ENCODE results near the gene PYHIN1.
A peak's percentile ranks its signal among the peaks of the same experiment; 100 is the strongest.
"Not testable (repeated sequence)": the region's sequence is repeated elsewhere in the genome, so short reads cannot be mapped to it uniquely, and the experiment has no call there.

The PYHIN1 gene

GRCh38 chr1:158999316-159000069, 68.1 kb downstream of the PYHIN1 start:
- Mint-ChIP-seq H3K36me3 (ENCODE audit: low read depth) (peaks cover 29% of the 10 kb centered on the region), H3K9me3 (peaks cover 5% of the 10 kb centered on the region), H3K27ac (no peak overlapping the region), H3K27me3 (no peaks in the 10 kb centered on the region), H3K4me3 (no peak overlapping the region), H3K4me1 (ENCODE audit: low read depth) (peaks cover 35% of the 10 kb centered on the region)

GRCh38 chr1:159000070-159000409, 68.7 kb downstream of the PYHIN1 start:
- Mint-ChIP-seq H3K4me1 (ENCODE audit: low read depth) (peaks cover 31% of the 10 kb centered on the region), H3K27ac (no peak overlapping the region), H3K36me3 (ENCODE audit: low read depth) (peaks cover 24% of the 10 kb centered on the region), H3K4me3 (no peak overlapping the region), H3K9me3 (no peaks in the 10 kb centered on the region), H3K27me3 (no peaks in the 10 kb centered on the region)

- Mint-ChIP-seq H3K4me3 (no peak overlapping the region), H3K27ac (no peak overlapping the region), H3K36me3 (ENCODE audit: low read depth) (peaks cover 21% of the 10 kb centered on the region), H3K9me3 (no peaks in the 10 kb centered on the region), H3K4me1 (ENCODE audit: low read depth) (peaks cover 37% of the 10 kb centered on the region), H3K27me3 (no peaks in the 10 kb centered on the region)
These were observed 69.3 kb downstream of the PYHIN1 start for GRCh38 chr1:159000625-159001024.

DNA sequence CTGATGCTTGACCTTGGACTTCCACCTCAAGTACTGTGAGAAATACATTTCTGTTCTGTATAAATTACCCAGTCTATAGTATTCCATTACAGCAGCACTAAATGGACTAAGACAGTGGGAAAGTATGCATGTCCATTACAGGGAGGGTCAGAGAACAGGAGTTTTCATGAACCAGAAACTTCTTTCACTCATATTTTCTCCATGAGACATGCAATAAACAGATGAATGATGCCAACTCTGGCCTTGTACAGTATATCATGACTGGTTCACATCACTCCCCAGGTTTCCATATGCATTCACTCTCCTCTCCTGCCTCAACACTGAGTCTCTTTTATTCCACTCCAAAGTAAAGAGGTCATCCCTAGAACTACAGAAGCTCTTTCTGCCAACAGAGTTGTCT, 73.8 kb downstream of the PYHIN1 start:
- Mint-ChIP-seq H3K4me3 (no peak overlapping the region), H3K27ac (peak overlapping the region; percentile 61), H3K27me3 (no peaks in the 10 kb centered on the region), H3K4me1 (ENCODE audit: low read depth) (peaks cover 48% of the 10 kb centered on the region), H3K36me3 (ENCODE audit: low read depth) (peaks cover 29% of the 10 kb centered on the region), H3K9me3 (no peaks in the 10 kb centered on the region)

- Mint-ChIP-seq H3K4me3 (peak overlapping the region; percentile 22), H3K27me3 (no peaks in the 10 kb centered on the region), H3K36me3 (ENCODE audit: low read depth) (peaks cover 33% of the 10 kb centered on the region), H3K4me1 (ENCODE audit: low read depth) (peaks cover 48% of the 10 kb centered on the region), H3K9me3 (no peaks in the 10 kb centered on the region), H3K27ac (peak overlapping the region; percentile 61)
These were observed 74.3 kb downstream of the PYHIN1 start for GRCh38 chr1:159005676-159006075.

DNA sequence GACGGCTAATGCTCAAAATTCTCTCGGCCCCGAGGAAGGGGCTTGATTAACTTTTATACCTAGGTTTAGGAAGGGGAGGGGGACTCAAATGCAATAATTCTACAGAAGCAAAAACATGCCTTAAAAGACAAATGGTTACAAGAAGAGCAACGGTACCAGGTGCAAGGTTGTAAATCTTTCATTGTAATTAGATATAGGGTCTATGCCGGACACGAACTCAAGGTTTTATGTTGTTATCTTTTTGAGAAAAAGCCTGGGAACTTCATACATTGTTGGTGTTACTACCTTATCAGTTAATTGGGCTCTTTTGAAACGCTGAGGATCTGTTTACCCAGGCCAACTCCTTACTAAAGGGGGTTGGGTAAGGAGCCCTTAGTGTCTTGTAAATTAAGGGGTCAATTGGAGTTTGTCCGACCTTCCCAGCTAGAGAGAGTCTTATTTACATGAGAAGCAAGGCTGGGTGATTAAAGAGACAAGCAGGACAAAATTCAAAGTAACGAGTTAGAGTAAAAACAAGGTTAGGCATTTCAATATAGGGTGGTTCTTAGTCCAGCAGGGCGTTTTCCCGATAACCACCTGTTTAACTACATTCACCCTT, 75.0 kb downstream of the PYHIN1 start:
- Mint-ChIP-seq H3K27ac (peak overlapping the region; percentile 61), H3K4me3 (peak overlapping the region; percentile 22), H3K4me1 (ENCODE audit: low read depth) (peaks cover 46% of the 10 kb centered on the region), H3K36me3 (ENCODE audit: low read depth) (peaks cover 34% of the 10 kb centered on the region)
- not testable (repeated sequence) for H3K9me3 Mint-ChIP-seq, H3K27me3 Mint-ChIP-seq

DNA sequence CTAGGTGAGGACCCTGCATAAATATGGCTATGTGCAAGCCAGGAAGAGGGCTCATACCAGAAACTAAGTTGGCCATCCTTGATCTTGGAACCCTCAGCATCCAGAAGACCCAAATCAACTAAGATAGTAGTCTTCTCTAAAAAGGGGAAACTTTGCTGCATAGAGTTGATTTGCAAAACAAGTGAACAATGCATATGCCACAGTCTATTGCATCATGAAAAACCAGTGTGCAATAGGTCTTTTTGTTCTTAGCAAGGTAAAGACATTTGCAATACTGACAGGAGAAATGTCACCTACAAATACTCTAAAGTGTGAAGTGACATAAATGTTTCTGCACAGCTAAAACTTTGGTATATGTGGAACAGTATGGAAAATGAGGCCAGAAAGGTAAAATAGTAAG, 76.4 kb downstream of the PYHIN1 start:
- Mint-ChIP-seq H3K36me3 (ENCODE audit: low read depth) (peaks cover 45% of the 10 kb centered on the region), H3K9me3 (no peaks in the 10 kb centered on the region), H3K27me3 (no peaks in the 10 kb centered on the region), H3K4me3 (peak overlapping the region; percentile 0), H3K4me1 (ENCODE audit: low read depth) (peaks cover 53% of the 10 kb centered on the region), H3K27ac (peak overlapping the region; percentile 98)

- Mint-ChIP-seq H3K4me3 (peak overlapping the region; percentile 95), H3K27me3 (no peaks in the 10 kb centered on the region), H3K36me3 (ENCODE audit: low read depth) (peaks cover 55% of the 10 kb centered on the region), H3K4me1 (ENCODE audit: low read depth) (peaks cover 61% of the 10 kb centered on the region), H3K27ac (peak overlapping the region; percentile 98), H3K9me3 (no peaks in the 10 kb centered on the region)
These were observed 77.4 kb downstream of the PYHIN1 start for GRCh38 chr1:159008744-159009188.

GRCh38 chr1:159009287-159009686, 77.9 kb downstream of the PYHIN1 start:
- Mint-ChIP-seq H3K27ac (peak overlapping the region; percentile 98), H3K36me3 (ENCODE audit: low read depth) (peaks cover 60% of the 10 kb centered on the region), H3K4me3 (peak overlapping the region; percentile 95), H3K4me1 (ENCODE audit: low read depth) (peaks cover 66% of the 10 kb centered on the region), H3K27me3 (no peaks in the 10 kb centered on the region), H3K9me3 (no peaks in the 10 kb centered on the region)

DNA sequence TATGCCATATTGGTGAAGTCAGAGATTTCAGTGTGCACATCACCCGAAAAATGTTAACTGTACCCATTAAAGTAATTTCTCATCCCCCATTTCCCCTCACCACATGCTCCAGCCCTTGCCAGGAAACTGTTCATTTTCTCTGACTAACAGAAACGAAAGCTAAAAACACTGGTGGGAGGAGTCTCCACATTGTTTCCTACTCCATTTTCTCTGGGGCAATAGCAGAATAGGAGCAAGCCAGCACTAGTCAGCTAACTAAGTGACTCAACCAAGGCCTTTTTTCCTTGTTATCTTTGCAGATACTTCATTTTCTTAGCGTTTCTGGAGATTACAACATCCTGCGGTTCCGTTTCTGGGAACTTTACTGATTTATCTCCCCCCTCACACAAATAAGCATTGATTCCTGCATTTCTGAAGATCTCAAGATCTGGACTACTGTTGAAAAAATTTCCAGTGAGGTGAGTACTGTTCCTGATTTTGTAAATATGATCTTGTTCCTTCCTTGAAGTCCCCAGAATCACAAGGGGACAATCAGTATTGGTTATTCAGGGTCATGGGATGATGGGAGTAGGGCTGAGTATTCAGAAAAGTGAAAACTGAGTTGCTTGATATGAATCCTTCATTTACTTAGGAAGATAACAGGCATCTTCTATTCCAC, 78.5 kb downstream of the PYHIN1 start, which contains the start of gene IFI16:
TSS of gene IFI16 (plus strand) at position 204 of the 658 bp plus-strand sequence. CDS start 4,774 bp downstream, outside the sequence.
- Mint-ChIP-seq H3K27me3 (no peaks in the 10 kb centered on the region), H3K36me3 (ENCODE audit: low read depth) (peaks cover 66% of the 10 kb centered on the region), H3K4me1 (ENCODE audit: low read depth) (peaks cover 72% of the 10 kb centered on the region), H3K4me3 (peak within 1 kb of the TSS; percentile 95), H3K27ac (peak within 1 kb of the TSS; percentile 98), H3K9me3 (no peaks in the 10 kb centered on the region)

DNA sequence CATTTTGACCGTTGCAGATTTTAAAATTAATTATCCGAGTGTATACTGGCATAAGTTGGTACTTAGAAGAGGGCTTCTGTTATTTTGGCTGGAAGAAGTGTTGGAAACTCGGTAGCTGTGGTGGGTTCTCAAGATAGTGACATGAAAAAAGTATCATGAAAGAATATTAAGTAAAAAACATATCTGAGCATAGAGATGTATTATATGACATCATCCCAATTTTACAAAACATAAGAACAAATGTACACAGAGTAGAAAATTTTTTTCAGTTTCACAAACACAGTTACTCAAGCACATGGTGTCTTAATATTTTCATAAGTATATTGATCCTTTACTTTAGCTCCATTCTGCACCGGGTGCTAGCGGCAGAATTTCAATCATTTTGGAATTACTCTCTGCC, 79.0 kb downstream of the PYHIN1 start:
- Mint-ChIP-seq H3K9me3 (no peaks in the 10 kb centered on the region), H3K4me1 (ENCODE audit: low read depth) (peaks cover 73% of the 10 kb centered on the region), H3K27me3 (no peaks in the 10 kb centered on the region), H3K36me3 (ENCODE audit: low read depth) (peaks cover 72% of the 10 kb centered on the region), H3K27ac (peak overlapping the region; percentile 98), H3K4me3 (peak overlapping the region; percentile 95)

DNA sequence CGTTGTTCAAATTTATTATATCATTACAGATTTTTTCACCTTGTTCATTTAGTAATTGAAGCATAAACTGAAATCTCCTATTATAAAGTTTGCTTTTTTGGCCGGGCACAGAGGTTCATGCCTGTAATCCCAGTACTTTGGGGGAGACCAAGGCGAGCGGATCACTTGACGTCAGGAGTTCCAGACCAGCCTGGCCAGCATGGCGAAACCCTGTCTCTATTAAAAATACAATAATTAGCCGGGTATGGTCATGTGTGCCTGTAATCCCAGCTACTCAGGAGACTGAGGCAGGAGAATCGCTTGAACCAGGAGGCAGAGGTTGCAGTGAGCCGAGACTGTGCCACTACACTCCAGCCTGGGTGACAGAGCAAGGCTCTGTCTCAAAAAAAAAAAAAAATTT, 79.6 kb downstream of the PYHIN1 start:
- H3K27ac Mint-ChIP-seq, result peak overlapping the region; percentile 98
- peaks cover 75% of the 10 kb centered on the region for H3K36me3 Mint-ChIP-seq (ENCODE audit: low read depth)
- H3K9me3 Mint-ChIP-seq, H3K27me3 Mint-ChIP-seq: not testable (repeated sequence)
- H3K4me3 Mint-ChIP-seq, result peak overlapping the region; percentile 95
- peaks cover 73% of the 10 kb centered on the region for H3K4me1 Mint-ChIP-seq (ENCODE audit: low read depth)

DNA sequence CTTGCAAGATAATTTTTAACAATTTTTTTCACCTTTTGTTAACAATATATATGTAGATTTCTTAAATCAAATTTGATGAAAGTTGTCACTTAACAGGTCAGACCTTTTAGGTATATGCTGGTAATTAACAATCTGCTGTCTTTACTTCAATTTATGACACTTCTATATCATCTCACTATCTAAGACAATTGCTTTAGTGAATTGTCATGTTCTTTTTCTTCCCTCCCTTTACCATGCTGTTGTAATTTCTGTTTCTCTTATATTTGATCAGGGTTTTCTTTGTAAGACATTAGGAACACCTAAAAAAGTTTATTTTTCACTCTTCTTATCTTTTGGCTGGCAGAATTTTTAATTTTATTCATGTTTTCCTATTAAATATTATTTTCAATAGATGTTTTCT, 80.4 kb downstream of the PYHIN1 start:
- H3K9me3 Mint-ChIP-seq, result no peaks in the 10 kb centered on the region
- H3K4me3 Mint-ChIP-seq, result peak overlapping the region; percentile 93
- peaks cover 76% of the 10 kb centered on the region for H3K36me3 Mint-ChIP-seq (ENCODE audit: low read depth)
- no peaks in the 10 kb centered on the region for H3K27me3 Mint-ChIP-seq
- H3K27ac Mint-ChIP-seq, result peak overlapping the region; percentile 99
- peaks cover 73% of the 10 kb centered on the region for H3K4me1 Mint-ChIP-seq (ENCODE audit: low read depth)

DNA sequence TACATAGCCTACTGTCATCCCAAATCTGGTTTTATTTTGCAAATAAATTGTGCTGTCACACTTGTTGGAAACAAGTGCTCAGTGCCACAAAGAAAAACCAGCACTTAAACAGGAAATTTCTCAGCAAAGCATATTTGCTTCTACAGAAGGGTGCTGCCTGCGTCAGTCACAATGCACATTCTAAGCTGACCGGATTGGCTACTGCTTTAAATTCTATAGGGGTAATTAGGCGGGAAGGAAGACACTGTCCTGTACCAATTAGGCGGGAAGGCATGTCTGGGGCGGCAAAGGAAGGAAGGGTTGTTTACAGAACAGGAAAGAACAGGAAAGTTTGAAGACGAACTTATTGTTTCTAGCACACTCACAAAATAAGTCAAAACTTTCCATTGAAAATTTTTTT, 81.1 kb downstream of the PYHIN1 start:
- Mint-ChIP-seq H3K4me1 (ENCODE audit: low read depth) (peaks cover 71% of the 10 kb centered on the region), H3K27me3 (no peaks in the 10 kb centered on the region), H3K9me3 (no peaks in the 10 kb centered on the region), H3K4me3 (peak overlapping the region; percentile 93), H3K36me3 (ENCODE audit: low read depth) (peaks cover 77% of the 10 kb centered on the region), H3K27ac (peak overlapping the region; percentile 99)

DNA sequence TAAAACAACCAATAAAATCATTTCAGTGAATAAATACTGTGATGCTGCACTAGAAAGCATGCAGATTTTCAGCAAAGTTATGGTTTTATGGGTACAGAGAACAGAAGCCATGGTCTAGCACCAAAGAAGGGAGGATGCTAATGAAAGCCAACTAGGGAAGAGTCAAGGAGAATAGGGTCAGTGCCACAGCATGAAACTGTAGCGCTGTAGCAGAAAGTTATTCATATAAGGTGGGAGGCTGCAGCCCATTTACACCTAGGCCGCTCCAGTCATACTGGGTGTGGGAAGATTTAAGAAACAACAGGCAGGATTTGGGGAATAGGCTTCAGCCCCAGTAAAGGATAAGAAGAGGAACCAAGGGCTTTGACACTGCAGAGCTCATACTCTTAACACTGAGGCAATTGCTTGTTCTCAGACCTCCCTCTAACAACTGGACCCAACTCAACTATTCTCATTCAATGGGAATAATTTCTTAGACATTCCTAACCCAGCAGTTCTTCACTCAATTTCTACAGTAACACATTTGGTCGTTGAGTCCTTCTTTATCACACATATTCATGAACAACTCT, 82.7 kb downstream of the PYHIN1 start:
- Mint-ChIP-seq H3K27me3 (no peaks in the 10 kb centered on the region), H3K9me3 (no peaks in the 10 kb centered on the region), H3K27ac (peak overlapping the region; percentile 99), H3K4me1 (ENCODE audit: low read depth) (peaks cover 70% of the 10 kb centered on the region), H3K36me3 (ENCODE audit: low read depth) (peaks cover 86% of the 10 kb centered on the region), H3K4me3 (peak overlapping the region; percentile 93)

Measured in stimulated activated naive CD8-positive, alpha-beta T cell treated with anti-CD3 and anti-CD28 coated beads, Interleukin-15, Interleukin-2, amounts not matched to agents 100 ng/mL and 50 ng/mL, for 24 hours (primary cell).